ENCODE results near the gene ANLN. TPM values are rescaled to one million over a fixed set of nuclear protein-coding genes. Genes with fewer than 3 reads are reported as not detected.

ANLN gene
- polyA plus RNA-seq, 1 donor (not counting 4 experiments of a cell fraction or from before 2014, with no cell fraction given) = 65.8 TPM

DNA sequence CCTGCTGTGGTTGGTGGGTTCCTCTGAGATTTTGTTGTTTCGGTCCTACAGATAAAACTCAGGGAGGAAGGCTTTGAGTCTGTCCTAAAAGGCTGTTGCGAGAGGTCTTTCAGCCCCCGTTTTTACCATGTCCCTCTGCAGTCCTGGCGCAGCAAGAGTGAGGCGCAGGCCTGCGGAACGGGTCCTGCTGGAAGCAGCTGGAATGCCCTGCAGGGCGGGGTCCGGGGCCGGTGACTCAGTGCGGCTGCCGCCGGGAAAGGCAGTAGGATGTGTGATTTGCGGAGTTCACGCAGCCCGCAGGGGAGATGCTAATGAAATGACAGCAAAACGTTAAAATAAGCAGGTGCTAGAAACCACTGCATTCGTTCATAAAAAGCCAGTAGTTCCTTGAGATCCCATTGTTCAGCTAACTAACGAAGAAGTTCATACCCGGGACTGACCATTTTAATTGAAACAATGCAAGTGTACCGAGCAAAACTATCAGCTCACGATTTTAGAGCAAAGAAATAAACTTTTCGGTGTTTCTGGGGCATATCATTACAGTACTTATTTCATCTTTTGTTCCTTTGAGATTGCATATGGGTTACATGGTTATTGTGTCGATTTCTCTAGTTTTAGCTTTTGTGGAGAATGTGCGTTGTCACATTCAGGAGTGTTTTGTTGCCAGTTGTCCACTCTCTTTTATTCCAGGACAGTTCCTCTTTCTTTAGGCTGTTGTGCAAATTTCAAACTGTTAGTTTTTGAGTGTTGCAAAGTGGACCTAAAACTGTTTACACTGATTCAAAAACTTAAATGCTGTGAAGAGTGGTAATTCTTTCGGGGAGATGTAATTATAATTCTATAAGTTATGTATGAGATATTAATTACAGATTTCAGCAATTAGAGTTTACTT is 783 bp downstream of the ANLN start:
- peak; percentile 84 for FAIRE-seq
- peaks cover 49% of the 10 kb centered on the region for H3K4me1 ChIP-seq (ENCODE audit: control insufficient read depth, extremely low read depth, insufficient read depth, low read length)

GRCh38 chr7:36391436-36392198 is 2.0 kb downstream of the ANLN start:
- Histone ChIP-seq H3K27me3 (ENCODE audit: control insufficient read depth, extremely low read depth, insufficient read depth, low read length) (no peaks in the 10 kb centered on the region), H3K9me3 (ENCODE audit: control insufficient read depth, low read depth, low read length) (no peaks in the 10 kb centered on the region), H3K4me2 (ENCODE audit: control insufficient read depth, extremely low read depth, insufficient read depth, low read depth, low read length) (peak overlapping the region; percentile 88), H3K9ac (ENCODE audit: control insufficient read depth, extremely low read depth, insufficient read depth, low read length) (peak overlapping the region; percentile 98), H3K36me3 (ENCODE audit: control insufficient read depth in 2 of 2, extremely low read depth in 1 of 2, insufficient read depth in 2 of 2, low read length in 2 of 2) (peaks cover 0 to 12% of the 10 kb centered on the region in 2 experiments), H3K27ac (ENCODE audit: control insufficient read depth, insufficient read depth, low read length) (peak overlapping the region; percentile 98), H3K79me2 (ENCODE audit: control insufficient read depth, insufficient read depth, low read length) (peaks cover 66% of the 10 kb centered on the region), H3K4me3 (ENCODE audit: control insufficient read depth in 2 of 3, extremely low read depth in 1 of 3, insufficient read depth in 2 of 3, low read depth in 1 of 3, low read length in 3 of 3) (peak overlapping the region; percentile 87 to 98 (median 95)), H3K9me1 (ENCODE audit: control insufficient read depth, extremely low read depth, insufficient read depth, low read length) (no peaks in the 10 kb centered on the region), H4K20me1 (ENCODE audit: control insufficient read depth, extremely low read depth, insufficient read depth, low read length) (peaks cover under 1% of the 10 kb centered on the region), H3K4me1 (ENCODE audit: control insufficient read depth, extremely low read depth, insufficient read depth, low read length) (peaks cover 49% of the 10 kb centered on the region), H2AFZ (ENCODE audit: control insufficient read depth, low read length) (no peak overlapping the region)
- dilution Hi-C loops (cut with MboI; ENCODE audit: extremely low pct_ligation_motif_present, low sequenced_read_pairs) = no loop called here
- no peak for TF ChIP-seq EZH2 (IDR thresholded peaks at IDR 0.05; ENCODE audit: low read length)
- TF ChIP-seq, protein P1, sequence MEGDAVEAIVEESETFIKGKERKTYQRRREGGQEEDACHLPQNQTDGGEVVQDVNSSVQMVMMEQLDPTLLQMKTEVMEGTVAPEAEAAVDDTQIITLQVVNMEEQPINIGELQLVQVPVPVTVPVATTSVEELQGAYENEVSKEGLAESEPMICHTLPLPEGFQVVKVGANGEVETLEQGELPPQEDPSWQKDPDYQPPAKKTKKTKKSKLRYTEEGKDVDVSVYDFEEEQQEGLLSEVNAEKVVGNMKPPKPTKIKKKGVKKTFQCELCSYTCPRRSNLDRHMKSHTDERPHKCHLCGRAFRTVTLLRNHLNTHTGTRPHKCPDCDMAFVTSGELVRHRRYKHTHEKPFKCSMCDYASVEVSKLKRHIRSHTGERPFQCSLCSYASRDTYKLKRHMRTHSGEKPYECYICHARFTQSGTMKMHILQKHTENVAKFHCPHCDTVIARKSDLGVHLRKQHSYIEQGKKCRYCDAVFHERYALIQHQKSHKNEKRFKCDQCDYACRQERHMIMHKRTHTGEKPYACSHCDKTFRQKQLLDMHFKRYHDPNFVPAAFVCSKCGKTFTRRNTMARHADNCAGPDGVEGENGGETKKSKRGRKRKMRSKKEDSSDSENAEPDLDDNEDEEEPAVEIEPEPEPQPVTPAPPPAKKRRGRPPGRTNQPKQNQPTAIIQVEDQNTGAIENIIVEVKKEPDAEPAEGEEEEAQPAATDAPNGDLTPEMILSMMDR (optimal IDR thresholded peaks at IDR 0.05 in 1 of 3, IDR thresholded peaks at IDR 0.05 in 1 of 3, conservative IDR thresholded peaks at IDR 0.05 in 1 of 3; ENCODE audit: extremely low read depth in 1 of 3, insufficient read depth in 2 of 3, low read length in 3 of 3) = no peak
- FAIRE-seq (no peak), DNase-seq (ENCODE audit: low read depth, low spot score) (no peak)

More for the DNA sequence above, 783 bp downstream of the ANLN start:
- Histone ChIP-seq H3K36me3 (ENCODE audit: control insufficient read depth in 2 of 2, extremely low read depth in 1 of 2, insufficient read depth in 2 of 2, low read length in 2 of 2) (peaks cover 0 to 5% of the 10 kb centered on the region in 2 experiments), H3K4me3 (ENCODE audit: control insufficient read depth in 2 of 3, extremely low read depth in 1 of 3, insufficient read depth in 2 of 3, low read depth in 1 of 3, low read length in 3 of 3) (peak overlapping the region; percentile 87 to 98 (median 95)), H3K9ac (ENCODE audit: control insufficient read depth, extremely low read depth, insufficient read depth, low read length) (peak overlapping the region; percentile 98), H3K27me3 (ENCODE audit: control insufficient read depth, extremely low read depth, insufficient read depth, low read length) (no peaks in the 10 kb centered on the region), H3K79me2 (ENCODE audit: control insufficient read depth, insufficient read depth, low read length) (peaks cover 54% of the 10 kb centered on the region), H3K9me1 (ENCODE audit: control insufficient read depth, extremely low read depth, insufficient read depth, low read length) (no peaks in the 10 kb centered on the region), H3K9me3 (ENCODE audit: control insufficient read depth, low read depth, low read length) (no peaks in the 10 kb centered on the region), H3K4me2 (ENCODE audit: control insufficient read depth, extremely low read depth, insufficient read depth, low read depth, low read length) (peak overlapping the region; percentile 88), H3K27ac (ENCODE audit: control insufficient read depth, insufficient read depth, low read length) (peak overlapping the region; percentile 98), H2AFZ (ENCODE audit: control insufficient read depth, low read length) (peak overlapping the region; percentile 71), H4K20me1 (ENCODE audit: control insufficient read depth, extremely low read depth, insufficient read depth, low read length) (no peaks in the 10 kb centered on the region)
- TF ChIP-seq, protein P1 (optimal IDR thresholded peaks at IDR 0.05 in 1 of 3, IDR thresholded peaks at IDR 0.05 in 1 of 3, conservative IDR thresholded peaks at IDR 0.05 in 1 of 3; ENCODE audit: extremely low read depth in 1 of 3, insufficient read depth in 2 of 3, low read length in 3 of 3) = no peak
- TF ChIP-seq EZH2 (IDR thresholded peaks at IDR 0.05; ENCODE audit: low read length) = no peak
- dilution Hi-C loops (cut with MboI; ENCODE audit: extremely low pct_ligation_motif_present, low sequenced_read_pairs) = no loop called here
- no peak for DNase-seq (ENCODE audit: low read depth, low spot score)

All from keratinocyte (primary cell).